OCI-LY1 (cell line): Measurements from ENCODE around the gene GOLGA8N.

Source experiments
- EZH2 ChIP-seq: fragments of 200-600 bp; sonication (generic), shearing (Covaris generic); IDR thresholded peaks from 2 replicates; pipeline ENCODE4 v1.8.0; 2017; ENCODE audit warnings: borderline replicate concordance, mixed run types, mild to moderate bottlenecking, antibody characterized with exemption, low read length, moderate library complexity, mixed read lengths
- TF ChIP-seq, protein P1 (sequence below): fragments of 200-600 bp; sonication (generic), shearing (Covaris generic); IDR thresholded peaks from 2 replicates; pipeline ENCODE4 v1.5.1; 2017; ENCODE audit warnings: mild to moderate bottlenecking, antibody characterized with exemption, low read length, moderate library complexity, mixed read lengths

- TF ChIP-seq, protein P1, sequence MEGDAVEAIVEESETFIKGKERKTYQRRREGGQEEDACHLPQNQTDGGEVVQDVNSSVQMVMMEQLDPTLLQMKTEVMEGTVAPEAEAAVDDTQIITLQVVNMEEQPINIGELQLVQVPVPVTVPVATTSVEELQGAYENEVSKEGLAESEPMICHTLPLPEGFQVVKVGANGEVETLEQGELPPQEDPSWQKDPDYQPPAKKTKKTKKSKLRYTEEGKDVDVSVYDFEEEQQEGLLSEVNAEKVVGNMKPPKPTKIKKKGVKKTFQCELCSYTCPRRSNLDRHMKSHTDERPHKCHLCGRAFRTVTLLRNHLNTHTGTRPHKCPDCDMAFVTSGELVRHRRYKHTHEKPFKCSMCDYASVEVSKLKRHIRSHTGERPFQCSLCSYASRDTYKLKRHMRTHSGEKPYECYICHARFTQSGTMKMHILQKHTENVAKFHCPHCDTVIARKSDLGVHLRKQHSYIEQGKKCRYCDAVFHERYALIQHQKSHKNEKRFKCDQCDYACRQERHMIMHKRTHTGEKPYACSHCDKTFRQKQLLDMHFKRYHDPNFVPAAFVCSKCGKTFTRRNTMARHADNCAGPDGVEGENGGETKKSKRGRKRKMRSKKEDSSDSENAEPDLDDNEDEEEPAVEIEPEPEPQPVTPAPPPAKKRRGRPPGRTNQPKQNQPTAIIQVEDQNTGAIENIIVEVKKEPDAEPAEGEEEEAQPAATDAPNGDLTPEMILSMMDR = no peak
- TF ChIP-seq EZH2 = no peak
Measured at GRCh38 chr15:32636410-32636809, 43.2 kb downstream of the GOLGA8N start.
